ENCODE measurements around the gene TOX2.

DNA sequence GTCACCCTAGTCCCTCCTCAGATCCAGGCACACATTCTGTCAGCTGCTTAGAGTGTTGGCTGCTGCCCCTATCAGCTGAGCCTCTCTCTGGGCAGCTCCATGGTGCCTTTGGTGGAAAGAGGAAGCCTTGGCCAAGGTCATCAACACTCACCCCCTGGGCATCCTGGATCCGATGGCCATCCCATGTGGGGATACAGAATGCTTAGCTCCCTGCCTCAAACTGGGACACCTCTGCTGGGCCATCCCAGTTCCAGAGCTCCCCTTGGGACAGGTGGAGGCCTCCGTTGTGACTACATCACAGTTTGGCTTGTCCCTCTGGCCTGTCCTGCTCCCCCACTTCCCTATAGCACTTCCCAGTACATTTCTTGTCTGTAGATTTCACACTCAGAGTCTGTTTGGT lies 45.6 kb downstream of the TOX2 start:
- TF ChIP-seq, protein P1, sequence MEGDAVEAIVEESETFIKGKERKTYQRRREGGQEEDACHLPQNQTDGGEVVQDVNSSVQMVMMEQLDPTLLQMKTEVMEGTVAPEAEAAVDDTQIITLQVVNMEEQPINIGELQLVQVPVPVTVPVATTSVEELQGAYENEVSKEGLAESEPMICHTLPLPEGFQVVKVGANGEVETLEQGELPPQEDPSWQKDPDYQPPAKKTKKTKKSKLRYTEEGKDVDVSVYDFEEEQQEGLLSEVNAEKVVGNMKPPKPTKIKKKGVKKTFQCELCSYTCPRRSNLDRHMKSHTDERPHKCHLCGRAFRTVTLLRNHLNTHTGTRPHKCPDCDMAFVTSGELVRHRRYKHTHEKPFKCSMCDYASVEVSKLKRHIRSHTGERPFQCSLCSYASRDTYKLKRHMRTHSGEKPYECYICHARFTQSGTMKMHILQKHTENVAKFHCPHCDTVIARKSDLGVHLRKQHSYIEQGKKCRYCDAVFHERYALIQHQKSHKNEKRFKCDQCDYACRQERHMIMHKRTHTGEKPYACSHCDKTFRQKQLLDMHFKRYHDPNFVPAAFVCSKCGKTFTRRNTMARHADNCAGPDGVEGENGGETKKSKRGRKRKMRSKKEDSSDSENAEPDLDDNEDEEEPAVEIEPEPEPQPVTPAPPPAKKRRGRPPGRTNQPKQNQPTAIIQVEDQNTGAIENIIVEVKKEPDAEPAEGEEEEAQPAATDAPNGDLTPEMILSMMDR (IDR thresholded peaks at IDR 0.05 in 4 of 5, conservative IDR thresholded peaks at IDR 0.05 in 1 of 5): no peak
- no peak for TF ChIP-seq POLR2A (IDR thresholded peaks at IDR 0.05)

All from gastrocnemius medialis (tissue), 4 donors.